A673 (cell line): Measurements from ENCODE around the gene SHC4. TPM values are rescaled to one million over a fixed set of nuclear protein-coding genes. Genes with fewer than 3 reads are reported as not detected.

ENCODE experiments used
- BruUV-seq: library from RNA; stranded (reverse); fragments of 400-500 nt; replicated peaks from 2 replicates; lab custom pipeline; 2021; lab: Mats Ljungman, UMichigan
- CTCF ChIA-PET: fragments of 300-600 bp; sonication (Branson Sonifier 250); formaldehyde crosslinking; loops from one replicate; lab custom pipeline; 2022; ENCODE audit warnings: antibody characterized with exemption; lab: Charles Lee
- POLR2A ChIA-PET: fragments of 300-600 bp; sonication (Branson Sonifier 250); formaldehyde crosslinking; loops from one replicate; lab custom pipeline; 2022; ENCODE audit warnings: antibody characterized with exemption; ENCODE audit not compliant: low non-redundant PET; lab: Charles Lee
- DNase-seq: peaks from one replicate; pipeline ENCODE4 v3.0.0-alpha.2; 2015; ENCODE audit warnings: low spot score
- H3K27ac ChIP-seq: fragments of 200-600 bp; sonication (generic); 2 replicates; pipeline ENCODE4 v1.5.1; 2016; ENCODE audit warnings: mixed run types, low read depth, mild to moderate bottlenecking, mixed read lengths, antibody characterized with exemption, low read length; ENCODE audit not compliant: poor library complexity, severe bottlenecking
- H3K27me3 ChIP-seq: fragments of 200-600 bp; sonication (generic); replicated peaks from 2 replicates; pipeline ENCODE4 v1.6.1; 2017; ENCODE audit warnings: mixed run types, low read depth, mild to moderate bottlenecking, mixed read lengths, antibody characterized with exemption, low read length; ENCODE audit not compliant: insufficient read depth, poor library complexity
- H3K36me3 ChIP-seq: fragments of 200-600 bp; sonication (generic); 2 replicates; pipeline ENCODE4 v1.6.1; 2016; ENCODE audit warnings: mixed run types, mild to moderate bottlenecking, mixed read lengths, antibody characterized with exemption, low read length; ENCODE audit not compliant: insufficient read depth, poor library complexity, severe bottlenecking
- H3K4me1 ChIP-seq: fragments of 200-600 bp; sonication (generic); 2 replicates; pipeline ENCODE4 v1.6.1; 2017; ENCODE audit warnings: mixed run types, mild to moderate bottlenecking, mixed read lengths, antibody characterized with exemption, low read length; ENCODE audit not compliant: insufficient read depth, poor library complexity, severe bottlenecking
- H3K4me3 ChIP-seq: fragments of 200-600 bp; sonication (generic); 2 replicates; pipeline ENCODE4 v1.5.1; 2016; ENCODE audit warnings: low read depth, mixed run types, mild to moderate bottlenecking, mixed read lengths, low read length; ENCODE audit not compliant: poor library complexity, severe bottlenecking
- H3K9me3 ChIP-seq: fragments of 200-600 bp; sonication (generic); 2 replicates; pipeline ENCODE4 v1.6.1; 2016; ENCODE audit warnings: mixed run types, low read depth, mild to moderate bottlenecking, mixed read lengths, antibody characterized with exemption, low read length; ENCODE audit not compliant: poor library complexity, severe bottlenecking
- CTCF ChIP-seq: fragments of 300-800, 200-600 bp; sonication (generic); conservative IDR thresholded peaks from 2 replicates; pipeline ENCODE4 v1.5.1; 2017; ENCODE audit warnings: low read depth, mild to moderate bottlenecking, antibody characterized with exemption, low read length, moderate library complexity, mixed read lengths
- EZH2 ChIP-seq: fragments of 200-600 bp; sonication (generic); IDR thresholded peaks from 2 replicates; pipeline ENCODE4 v1.6.1; 2017; ENCODE audit warnings: borderline replicate concordance, low read depth, mild to moderate bottlenecking, mixed read lengths, antibody characterized with exemption, low read length; ENCODE audit not compliant: poor library complexity, severe bottlenecking
- intact Hi-C: fragments of 100-400 bp; cut with micrococcal nuclease; formaldehyde crosslinking; loops from one replicate; pipeline ENCODE4 v1.10.0; 2022; ENCODE audit not compliant: unreplicated experiment
- total RNA-seq: library from RNA; stranded (reverse); gene quantifications from 2 replicates; pipeline ENCODE4 v1.2.3, GENCODE V29; 2021

The SHC4 gene
- total RNA-seq, 1 experiment from 2014 or later = 0.73 TPM

- POLR2A ChIA-PET = no interaction called here
- CTCF ChIA-PET = no interaction called here
- no TSS peak for BruUV-seq
Measured at GRCh38 chr15:48905847-48906246, 57.9 kb downstream of the SHC4 start.

GRCh38 chr15:48905216-48905615, 58.5 kb downstream of the SHC4 start:
- CTCF ChIA-PET = interaction anchor here (0.6 kb wide), 1 partner anchor 43 kb away, joined by 3 read pairs; no protein-coding TSS in a partner anchor
- H3K4me1 ChIP-seq = no peaks in the 10 kb centered on the region

More at GRCh38 chr15:48905847-48906246, 57.9 kb downstream of the SHC4 start:
- TF ChIP-seq EZH2 (no peak), CTCF (no peak)
- no peaks in the 10 kb centered on the region for H3K4me1 ChIP-seq
- no peaks in the 10 kb centered on the region for H3K27me3 ChIP-seq
- H3K4me3 ChIP-seq = no peak overlapping the region
- no peak for DNase-seq
- no peak overlapping the region for H3K27ac ChIP-seq
- no peaks in the 10 kb centered on the region for H3K9me3 ChIP-seq
- intact Hi-C loops = no loop called here
- H3K36me3 ChIP-seq = no peaks in the 10 kb centered on the region

GRCh38 chr15:48904758-48905157, 59.0 kb downstream of the SHC4 start:
- Histone ChIP-seq H3K4me3 (no peak overlapping the region), H3K9me3 (no peaks in the 10 kb centered on the region), H3K27ac (no peak overlapping the region), H3K36me3 (no peaks in the 10 kb centered on the region), H3K4me1 (no peaks in the 10 kb centered on the region), H3K27me3 (no peaks in the 10 kb centered on the region)
- ChIA-PET POLR2A (no interaction called here), CTCF (interaction anchor here (0.6 kb wide), 2 partner anchors 43 to 915 kb away, joined by 3 to 4 read pairs; no protein-coding TSS in a partner anchor)
- TF ChIP-seq CTCF (no peak), EZH2 (no peak)
- intact Hi-C loops = no loop called here
- DNase-seq = no peak
- BruUV-seq = no TSS peak

More at GRCh38 chr15:48905216-48905615, 58.5 kb downstream of the SHC4 start:
- Histone ChIP-seq H3K27me3 (no peaks in the 10 kb centered on the region), H3K36me3 (no peaks in the 10 kb centered on the region), H3K9me3 (no peaks in the 10 kb centered on the region), H3K4me3 (no peak overlapping the region), H3K27ac (no peak overlapping the region)
- TF ChIP-seq EZH2 (no peak), CTCF (no peak)
- intact Hi-C loops = no loop called here
- no TSS peak for BruUV-seq
- DNase-seq = no peak
- POLR2A ChIA-PET = no interaction called here
